Right lobe of liver (tissue), 6 donors: ENCODE data around the gene PGAP3. TPM values are rescaled to one million over a fixed set of nuclear protein-coding genes. Genes with fewer than 3 reads are reported as not detected.

Experiments
- ATAC-seq, 4 donors: fragments of 200-7000 bp; cut with Tn5 transposase; one replicate each; pipeline ENCODE4 v1.9.1; 2020; ENCODE audit warnings: mild to moderate bottlenecking in 4 of 4, moderate library complexity in 4 of 4
- DNase-seq, 3 donors: peaks; one replicate each; pipeline ENCODE4 v3.0.0-alpha.2; 2020
- H3K27ac ChIP-seq, 3 donors: fragments of 200-600 bp; one replicate each; pipeline ENCODE4 v1.8.0; 2022
- H3K27me3 ChIP-seq, 2 donors: fragments of 200-600 bp; one replicate each; pipeline ENCODE4 v1.8.0; 2022
- H3K36me3 ChIP-seq, 4 donors: fragments of 200-600 bp; sonication (generic) in 1 of 4; one replicate each; pipeline versions ENCODE4 v1.5.1 to v1.8.0; 2017 to 2022; ENCODE audit warnings: control low read depth in 1 of 4
- H3K4me1 ChIP-seq, 4 donors: fragments of 200-600 bp; sonication (generic) in 1 of 4; one replicate each; pipeline versions ENCODE4 v1.5.1 to v1.8.0; 2017 to 2022; ENCODE audit warnings: control low read depth in 1 of 4
- H3K4me3 ChIP-seq, 3 donors: fragments of 200-600 bp; one replicate each; pipeline ENCODE4 v1.8.0; 2022
- H3K9me3 ChIP-seq, 4 donors: fragments of 200-600 bp; sonication (generic) in 1 of 4; one replicate each; pipeline versions ENCODE4 v1.5.1 to v1.8.0; 2017 to 2022; ENCODE audit warnings: control low read depth in 1 of 4
- POLR2A ChIP-seq: fragments of 450-650 bp; IDR thresholded peaks from one replicate; pipeline ENCODE4 v1.6.1; 2017; ENCODE audit warnings: antibody characterized with exemption, mild to moderate bottlenecking
- WGBS: methylation state at CpG from one replicate; pipeline ENCODE4 v1.1.6; 2018; ENCODE audit warnings: low coverage, low lambda C conversion rate; ENCODE audit not compliant: insufficient coverage; ENCODE audit errors: missing lambda C conversion rate; 5-methylcytosine and 5-hydroxymethylcytosine counted together
- intact Hi-C, 2 donors: fragments of 100-400 bp; cut with DNase I; formaldehyde crosslinking; loops; one replicate each; pipeline versions ENCODE4 v1.11.2 to v1.14.1; 2022
- microRNA-seq, 2 donors: library from miRNA; unstranded; fragments of <30 nt; microRNA quantifications; one replicate each; pipeline ENCODE4, GENCODE V29; 2019 to 2020
- small RNA-seq, 2 experiments: library from RNA; depleted of rRNA; stranded (forward); fragments of <200 nt; gene quantifications; one replicate each; pipeline ENCODE3, GENCODE V24; 2016
- total RNA-seq, 6 experiments: library from RNA; depleted of rRNA in 2 of 6; stranded (reverse); fragments of >200 nt in 2 of 6; fragmentation: NEBNext Ultra II Directional in 3 of 6; extraction: Animal tissue kit (Norgen Biotek cat#: 25700) in 3 of 6; gene quantifications; one replicate each; pipeline versions ENCODE4 v1.1.0 to v1.2.4, GENCODE V29; 2016 to 2023
- TF ChIP-seq, protein P1 (sequence below), 4 donors: fragments of 200-600 bp in 3 of 4; fragments of 450-650 bp in 1 of 4; IDR thresholded peaks; one replicate each; pipeline versions ENCODE4 v1.5.1 to v1.8.0; 2016 to 2022; ENCODE audit warnings: antibody characterized with exemption in 4 of 4, mild to moderate bottlenecking in 2 of 4
- donor health status: DM: no; HTN: yes; CAD: no.
- donor health status: DM: no; HTN: no; CAD: no.
- donor health status: DM: no; HTN: no; CAD: no.
- donor health status: DM: no; HTN: yes; CAD: no.
- donor health status: DM: no; HTN: yes; CAD: no.

The PGAP3 gene
- total RNA-seq, 6 experiments from 2014 or later: 9.7 to 25.7 (median 18.3) TPM

DNA sequence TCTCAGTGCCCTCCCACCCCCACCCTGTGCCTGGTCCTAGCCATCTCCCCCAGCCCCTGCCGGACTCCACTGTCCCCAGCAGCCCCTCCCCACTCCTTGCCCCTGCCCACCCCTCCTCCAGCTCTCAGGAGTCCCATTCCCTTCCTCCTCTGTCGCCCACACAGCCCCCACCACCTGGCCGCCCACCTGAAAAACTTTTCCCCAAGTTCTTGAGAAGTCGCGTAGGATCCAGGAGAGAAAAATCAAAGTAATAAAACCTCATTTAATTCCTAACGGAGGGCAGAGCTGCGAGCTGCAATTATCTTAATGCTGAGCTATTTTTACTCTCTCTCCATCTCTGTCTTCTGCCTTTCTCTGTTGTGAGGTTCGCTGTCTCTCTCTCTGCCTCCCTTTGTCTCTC lies 63.5 kb downstream of the PGAP3 start:
- 48% methylated on average over 8 of the region's 8 CpGs for WGBS
- Histone ChIP-seq H3K4me1 (no peaks in the 10 kb centered on the region), H3K9me3 (no peaks in the 10 kb centered on the region), H3K27ac (no peak overlapping the region), H3K27me3 (peaks cover 0 to 9% of the 10 kb centered on the region in 2 donors), H3K36me3 (no peaks in the 10 kb centered on the region), H3K4me3 (no peak overlapping the region)
- no peak for DNase-seq
- no peak for TF ChIP-seq POLR2A
- TF ChIP-seq, protein P1, sequence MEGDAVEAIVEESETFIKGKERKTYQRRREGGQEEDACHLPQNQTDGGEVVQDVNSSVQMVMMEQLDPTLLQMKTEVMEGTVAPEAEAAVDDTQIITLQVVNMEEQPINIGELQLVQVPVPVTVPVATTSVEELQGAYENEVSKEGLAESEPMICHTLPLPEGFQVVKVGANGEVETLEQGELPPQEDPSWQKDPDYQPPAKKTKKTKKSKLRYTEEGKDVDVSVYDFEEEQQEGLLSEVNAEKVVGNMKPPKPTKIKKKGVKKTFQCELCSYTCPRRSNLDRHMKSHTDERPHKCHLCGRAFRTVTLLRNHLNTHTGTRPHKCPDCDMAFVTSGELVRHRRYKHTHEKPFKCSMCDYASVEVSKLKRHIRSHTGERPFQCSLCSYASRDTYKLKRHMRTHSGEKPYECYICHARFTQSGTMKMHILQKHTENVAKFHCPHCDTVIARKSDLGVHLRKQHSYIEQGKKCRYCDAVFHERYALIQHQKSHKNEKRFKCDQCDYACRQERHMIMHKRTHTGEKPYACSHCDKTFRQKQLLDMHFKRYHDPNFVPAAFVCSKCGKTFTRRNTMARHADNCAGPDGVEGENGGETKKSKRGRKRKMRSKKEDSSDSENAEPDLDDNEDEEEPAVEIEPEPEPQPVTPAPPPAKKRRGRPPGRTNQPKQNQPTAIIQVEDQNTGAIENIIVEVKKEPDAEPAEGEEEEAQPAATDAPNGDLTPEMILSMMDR (IDR thresholded peaks at IDR 0.05): no peak
- ATAC-seq: no peak
- intact Hi-C loops: loop anchor here (5.0 to 10.0 kb wide), 4 partner anchors 50 to 128 kb away; no protein-coding TSS in a partner anchor

DNA sequence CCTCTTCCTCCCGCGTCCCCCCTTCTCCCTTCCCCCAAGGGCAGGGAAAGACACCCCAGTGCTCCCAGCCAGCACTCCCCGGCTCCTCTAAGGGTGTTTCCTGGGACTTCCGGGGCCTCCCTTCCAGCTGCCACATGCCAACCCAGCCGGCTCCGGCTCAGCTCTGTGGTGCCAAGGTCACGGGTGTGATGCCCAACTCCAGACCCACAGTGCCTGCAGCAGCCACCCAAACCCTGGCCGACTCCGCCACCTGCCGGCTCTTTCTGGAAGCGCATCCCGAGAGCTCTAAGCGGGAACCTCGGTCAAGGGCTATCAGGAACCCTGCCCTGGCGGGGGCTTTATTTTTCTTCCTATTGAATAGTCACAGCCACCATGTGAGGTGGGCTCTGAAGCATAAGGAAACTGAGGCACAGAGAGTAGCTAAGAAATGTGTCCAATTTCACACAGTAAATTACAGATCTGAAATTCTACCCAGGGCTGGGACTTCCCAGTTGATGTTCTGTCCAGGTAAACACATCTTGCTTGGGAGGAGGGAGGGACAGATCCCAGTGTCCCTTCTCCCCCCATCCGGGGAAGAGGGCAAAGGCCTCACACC lies 64.4 kb downstream of the PGAP3 start:
- no peak overlapping the region for H3K27ac ChIP-seq
- H3K27me3 ChIP-seq: peaks cover 0 to 9% of the 10 kb centered on the region in 2 donors
- WGBS: 0% methylated on average over 3 of the region's 16 CpGs
- peak; percentile 85 to 91 (median 89) for DNase-seq
- H3K4me3 ChIP-seq: no peak overlapping the region
- no peaks in the 10 kb centered on the region for H3K9me3 ChIP-seq
- intact Hi-C loops: loop anchor here (5.0 to 10.0 kb wide), 4 partner anchors 51 to 129 kb away; no protein-coding TSS in a partner anchor
- ATAC-seq: peak; percentile 81 to 91 (median 85)
- H3K4me1 ChIP-seq: no peaks in the 10 kb centered on the region
- H3K36me3 ChIP-seq: no peaks in the 10 kb centered on the region
- no peak for TF ChIP-seq POLR2A
- TF ChIP-seq, protein P1 (IDR thresholded peaks at IDR 0.05): peak; percentile 90 to 97 (median 94)

DNA sequence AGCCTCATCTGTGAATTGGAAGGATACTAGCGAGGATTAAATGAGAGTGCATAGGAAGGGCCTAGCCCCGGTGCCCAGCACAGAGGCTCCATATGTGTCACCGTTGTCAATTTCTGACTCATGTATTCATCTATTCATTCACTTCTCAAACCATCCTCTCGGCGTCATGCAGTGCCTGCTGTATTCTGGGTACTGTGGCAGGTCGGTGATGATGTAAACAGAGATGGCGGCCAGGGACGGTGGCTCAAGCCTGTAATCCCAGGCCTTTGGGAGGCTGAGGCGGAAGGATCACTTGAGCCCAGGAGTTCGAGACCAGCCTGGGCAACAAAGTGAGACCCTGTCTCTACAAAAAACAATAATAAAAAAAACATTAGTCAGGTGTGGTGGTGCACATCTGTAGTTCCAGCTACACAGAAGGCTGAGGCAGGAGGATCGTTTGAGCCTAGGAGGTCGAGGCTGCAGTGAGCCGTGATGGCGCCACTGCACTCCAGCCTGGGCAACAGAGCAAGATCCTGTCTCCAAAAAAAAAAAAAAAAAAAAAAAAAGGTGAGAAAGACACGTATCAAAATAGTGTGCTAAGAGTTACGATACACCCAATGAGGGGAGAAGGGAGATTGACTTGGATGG lies 65.4 kb downstream of the PGAP3 start:
- Histone ChIP-seq H3K4me3 (no peak overlapping the region), H3K27me3 (peaks cover 0 to 9% of the 10 kb centered on the region in 2 donors), H3K36me3 (no peaks in the 10 kb centered on the region), H3K9me3 (no peaks in the 10 kb centered on the region), H3K27ac (no peak overlapping the region), H3K4me1 (no peaks in the 10 kb centered on the region)
- no peak for TF ChIP-seq POLR2A
- TF ChIP-seq, protein P1 (IDR thresholded peaks at IDR 0.05): no peak
- 32% methylated on average over 16 of the region's 16 CpGs for WGBS
- intact Hi-C loops: loop anchor here (5.0 to 10.0 kb wide), 4 partner anchors 52 to 130 kb away; no protein-coding TSS in a partner anchor
- no peak for DNase-seq
- no peak for ATAC-seq

DNA sequence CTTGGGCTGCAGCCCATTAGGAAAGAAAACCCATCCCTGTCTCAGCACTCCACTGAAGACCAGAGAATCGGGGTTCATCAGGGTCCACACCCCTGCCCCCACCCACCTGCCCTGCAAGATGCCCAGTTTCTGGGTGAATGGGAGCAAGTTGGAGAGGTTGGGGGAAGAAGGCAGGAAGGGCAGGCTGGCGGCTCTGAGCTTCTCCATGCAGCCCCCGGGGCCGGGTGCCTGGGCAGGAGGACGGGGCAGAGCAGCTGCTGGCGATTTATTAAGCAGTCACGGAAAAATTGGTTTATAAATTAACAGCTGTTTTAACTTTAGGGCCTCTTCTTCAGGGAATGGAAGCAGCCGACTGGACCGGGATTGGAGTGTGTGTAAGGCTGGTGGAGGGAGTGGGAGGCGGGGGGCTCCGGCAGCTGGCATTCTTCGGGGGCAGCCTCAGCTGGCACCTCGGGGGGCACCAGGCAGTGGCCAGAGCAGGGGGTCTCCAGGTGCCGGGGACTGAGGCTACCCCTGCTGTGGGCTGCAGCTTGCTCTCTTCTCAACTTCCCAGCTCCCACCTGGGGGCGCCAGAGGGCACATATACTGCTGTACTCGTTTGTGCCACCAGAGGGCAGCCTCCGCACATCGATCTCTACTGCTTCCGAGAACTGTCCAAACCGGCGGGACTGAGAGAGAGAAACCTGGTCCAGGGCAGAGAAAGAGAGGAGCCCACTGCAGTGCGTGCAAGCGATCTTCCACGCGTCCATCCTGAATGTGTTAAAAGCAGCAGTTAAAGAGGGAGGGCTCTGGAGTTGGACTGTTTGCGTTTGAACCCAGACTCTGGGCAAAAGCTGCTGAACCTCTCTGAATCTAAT lies 66.1 kb downstream of the PGAP3 start:
- Histone ChIP-seq H3K9me3 (no peaks in the 10 kb centered on the region), H3K4me3 (no peak overlapping the region), H3K27ac (no peak overlapping the region), H3K36me3 (no peaks in the 10 kb centered on the region), H3K4me1 (no peaks in the 10 kb centered on the region), H3K27me3 (peaks cover 0 to 1% of the 10 kb centered on the region in 2 donors)
- ATAC-seq (peak; percentile 84 to 93 (median 88)), DNase-seq (peak; percentile 84 to 89 (median 84))
- 4% methylated on average over 19 of the region's 26 CpGs for WGBS
- TF ChIP-seq POLR2A: no peak
- TF ChIP-seq, protein P1 (IDR thresholded peaks at IDR 0.05): peak; percentile 99 to 100 (median 100)
- intact Hi-C loops: loop anchor here (5.0 to 10.0 kb wide), 4 partner anchors 53 to 131 kb away; no protein-coding TSS in a partner anchor

Small RNA genes lying within 50 kb of the gene (microRNA-seq; reads per million reads assigned to microRNA genes)
- gene MIR4728: 0 to 0.58 reads per million in 2 donors

Small RNA genes lying within 50 kb of the gene (small RNA-seq; reads per million reads assigned to genes)
- gene MIR4728: 0 to 0.26 reads per million in 2 experiments

Other genes with a start within 250 kb of the PGAP3 start
- gene MED1, start 236.8 kb downstream of the PGAP3 start, total RNA-seq: 10 to 100 TPM in 5 of 6 experiments, 1 to 10 TPM in 1; 9.7 to 14.1 (median 13.2) TPM
- 10 to 100 TPM; 19.4 to 33.4 (median 30.4) TPM for gene CDK12, start 226.6 kb downstream of the PGAP3 start, total RNA-seq
- not detected for gene NEUROD2, start 80.1 kb downstream of the PGAP3 start, total RNA-seq
- under 1 TPM in 1 of 6 experiments, not detected in 5; 0.46 TPM for gene PPP1R1B, start 61.1 kb downstream of the PGAP3 start, total RNA-seq
- gene STARD3, start 50.9 kb downstream of the PGAP3 start, total RNA-seq: 10 to 100 TPM; 24.3 to 49.8 (median 28.0) TPM
- 1 to 10 TPM in 4 of 6 experiments, under 1 TPM in 2; 0.49 to 4.3 (median 1.1) TPM for gene TCAP, start 22.7 kb downstream of the PGAP3 start, total RNA-seq
- gene PNMT, start 19.6 kb downstream of the PGAP3 start, total RNA-seq: under 1 TPM in 2 of 6 experiments, not detected in 4; 0.37 TPM
- gene ERBB2, start 12.0 kb upstream of the PGAP3 start, total RNA-seq: 10 to 100 TPM in 5 of 6 experiments, 1 to 10 TPM in 1; 8.9 to 40.4 (median 26.2) TPM
- 10 to 100 TPM; 23.1 to 61.6 (median 29.0) TPM for gene MIEN1, start 42.5 kb upstream of the PGAP3 start, total RNA-seq
- 10 to 100 TPM in 2 of 6 experiments, 1 to 10 TPM in 4; 2.1 to 10.9 (median 7.5) TPM for gene GRB7, start 49.9 kb upstream of the PGAP3 start, total RNA-seq
- 1 to 10 TPM in 3 of 6 experiments, under 1 TPM in 3; 0.22 to 1.9 (median 0.92) TPM for gene IKZF3, start 176.3 kb upstream of the PGAP3 start, total RNA-seq
- gene ZPBP2, start 180.1 kb upstream of the PGAP3 start, total RNA-seq: not detected
- 10 to 100 TPM in 3 of 6 experiments, 1 to 10 TPM in 3; 4.7 to 40.8 (median 18.8) TPM for gene GSDMB, start 230.6 kb upstream of the PGAP3 start, total RNA-seq
- gene ORMDL3, start 239.5 kb upstream of the PGAP3 start, total RNA-seq: 100 to 1,000 TPM; 105 to 174 (median 128) TPM
- not detected for gene LRRC3C, start 239.7 kb upstream of the PGAP3 start, total RNA-seq